Measurements from ENCODE around the gene TIGD6. TPM values are rescaled to one million over a fixed set of nuclear protein-coding genes. Genes with fewer than 3 reads are reported as not detected.

Gene TIGD6
- total and polyA plus RNA-seq, 7 donors: 1.4 to 7.8 (median 2.8) TPM

GRCh38 chr5:149981206-149981605 lies 19.2 kb downstream of the TIGD6 start:
- Histone ChIP-seq H3K36me3 (ENCODE audit: insufficient read depth in 1 of 2, low read depth in 1 of 2) (peaks cover 10 to 39% of the 10 kb centered on the region in 2 donors), H3K27ac (no peak overlapping the region), H3K9me3 (no peaks in the 10 kb centered on the region), H3K27me3 (ENCODE audit: insufficient read depth in 3 of 3, low read length in 2 of 3) (no peaks in the 10 kb centered on the region), H3K4me3 (no peak overlapping the region), H3K4me1 (no peaks in the 10 kb centered on the region)
- ATAC-seq (no peak), DNase-seq (no peak)
- TF ChIP-seq CTCF (IDR thresholded peaks at IDR 0.05): no peak
- WGBS, 3 donors: 90 to 94% (median 92%) methylated on average over 3 of the region's 3 CpGs
- intact Hi-C loops (cut with DNase I): no loop called here

- DNase-seq: no peak
- H3K36me3 ChIP-seq (ENCODE audit: insufficient read depth in 1 of 2, low read depth in 1 of 2): peaks cover 10 to 39% of the 10 kb centered on the region in 2 donors
- no peaks in the 10 kb centered on the region for H3K27me3 ChIP-seq (ENCODE audit: insufficient read depth in 3 of 3, low read length in 2 of 3)
- no peak for TF ChIP-seq CTCF (IDR thresholded peaks at IDR 0.05)
- H3K4me3 ChIP-seq: no peak overlapping the region
- no peaks in the 10 kb centered on the region for H3K9me3 ChIP-seq
- no peak for ATAC-seq
- intact Hi-C loops (cut with DNase I): no loop called here
- 88 to 100% (median 92%) methylated on average over 1 of the region's 1 CpG for WGBS, 3 donors
- H3K4me1 ChIP-seq: no peaks in the 10 kb centered on the region
- H3K27ac ChIP-seq: no peak overlapping the region
Observed at GRCh38 chr5:149979896-149980295, 20.6 kb downstream of the TIGD6 start.

GRCh38 chr5:149975409-149975808 lies 25.0 kb downstream of the TIGD6 start:
- H3K9me3 ChIP-seq: no peaks in the 10 kb centered on the region
- intact Hi-C loops (cut with DNase I): no loop called here
- 64 to 68% (median 65%) methylated on average over 2 of the region's 2 CpGs for whole genome bisulfite sequencing, 3 donors

DNA sequence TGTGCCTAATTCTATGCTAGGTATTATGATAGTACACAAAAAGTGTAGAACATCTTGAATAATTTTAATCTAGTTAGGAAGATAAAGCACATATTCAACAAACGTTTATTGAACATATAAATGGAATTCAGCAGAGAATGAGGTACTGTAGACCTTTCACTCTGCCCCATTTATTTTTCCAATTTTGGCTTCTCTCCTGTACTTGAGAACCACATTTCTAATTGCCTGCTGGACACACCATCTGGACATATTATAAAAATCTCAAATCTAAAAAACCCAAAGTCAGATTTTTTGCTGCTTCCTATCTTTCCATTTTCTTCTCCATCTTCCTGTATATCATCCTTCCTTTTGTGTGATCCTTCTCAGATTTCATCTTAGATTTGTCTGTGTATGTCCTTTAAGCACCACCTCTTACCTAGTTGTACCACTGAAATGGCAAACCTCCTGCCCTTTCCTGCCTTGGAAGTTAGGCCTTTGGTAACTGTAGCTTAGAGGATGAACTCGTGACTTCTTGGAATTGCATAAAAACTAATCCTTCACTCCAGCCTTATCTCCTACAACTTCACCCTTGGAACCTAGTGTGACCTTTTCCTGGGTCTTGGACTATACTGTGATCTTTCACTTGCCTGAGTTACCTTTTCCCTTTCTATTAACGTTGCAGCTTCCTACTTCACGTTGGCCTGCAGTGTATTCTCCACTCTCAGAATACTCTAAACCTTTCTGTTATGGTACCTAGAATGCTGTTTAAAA lies 31.1 kb downstream of the TIGD6 start:
- no peaks in the 10 kb centered on the region for H3K4me1 ChIP-seq
- 80 to 94% (median 88%) methylated on average over 4 of the region's 4 CpGs for WGBS, 3 donors
- no peak for ATAC-seq
- H3K27me3 ChIP-seq (ENCODE audit: insufficient read depth in 3 of 3, low read length in 2 of 3): no peaks in the 10 kb centered on the region
- H3K9me3 ChIP-seq: no peaks in the 10 kb centered on the region
- intact Hi-C loops (cut with DNase I): no loop called here
- TF ChIP-seq CTCF (IDR thresholded peaks at IDR 0.05): no peak
- no peaks in the 10 kb centered on the region for H3K36me3 ChIP-seq (ENCODE audit: insufficient read depth in 1 of 2, low read depth in 1 of 2)
- no peak for DNase-seq
- H3K4me3 ChIP-seq: no peak overlapping the region
- H3K27ac ChIP-seq: no peak overlapping the region

More at GRCh38 chr5:149975409-149975808, 25.0 kb downstream of the TIGD6 start:
- DNase-seq (no peak), ATAC-seq (no peak)
- no peak for TF ChIP-seq CTCF (IDR thresholded peaks at IDR 0.05)
- H3K36me3 ChIP-seq (ENCODE audit: insufficient read depth in 1 of 2, low read depth in 1 of 2): peaks cover 2 to 18% of the 10 kb centered on the region in 2 donors
- H3K4me3 ChIP-seq: no peak overlapping the region
- H3K27me3 ChIP-seq (ENCODE audit: insufficient read depth in 3 of 3, low read length in 2 of 3): no peaks in the 10 kb centered on the region
- H3K4me1 ChIP-seq: no peaks in the 10 kb centered on the region
- no peak overlapping the region for H3K27ac ChIP-seq

- Histone ChIP-seq H3K27me3 (ENCODE audit: insufficient read depth in 3 of 3, low read length in 2 of 3) (no peaks in the 10 kb centered on the region), H3K4me1 (no peaks in the 10 kb centered on the region), H3K36me3 (ENCODE audit: insufficient read depth in 1 of 2, low read depth in 1 of 2) (no peaks in the 10 kb centered on the region), H3K4me3 (no peak overlapping the region), H3K9me3 (no peaks in the 10 kb centered on the region), H3K27ac (no peak overlapping the region)
- intact Hi-C loops (cut with DNase I): no loop called here
- no peak for TF ChIP-seq CTCF (IDR thresholded peaks at IDR 0.05)
- no peak for DNase-seq
- no peak for ATAC-seq
- 93 to 96% (median 95%) methylated on average over 3 of the region's 3 CpGs for WGBS, 3 donors
Observed at GRCh38 chr5:149966946-149967345, 33.5 kb downstream of the TIGD6 start.

Measured in psoas muscle (tissue), 8 donors.